Measurements from ENCODE around the gene RBM22. TPM values are rescaled to one million over a fixed set of nuclear protein-coding genes. Genes with fewer than 3 reads are reported as not detected.

Gene RBM22
- total RNA-seq, 1 experiment from 2014 or later, result 53.4 TPM

DNA sequence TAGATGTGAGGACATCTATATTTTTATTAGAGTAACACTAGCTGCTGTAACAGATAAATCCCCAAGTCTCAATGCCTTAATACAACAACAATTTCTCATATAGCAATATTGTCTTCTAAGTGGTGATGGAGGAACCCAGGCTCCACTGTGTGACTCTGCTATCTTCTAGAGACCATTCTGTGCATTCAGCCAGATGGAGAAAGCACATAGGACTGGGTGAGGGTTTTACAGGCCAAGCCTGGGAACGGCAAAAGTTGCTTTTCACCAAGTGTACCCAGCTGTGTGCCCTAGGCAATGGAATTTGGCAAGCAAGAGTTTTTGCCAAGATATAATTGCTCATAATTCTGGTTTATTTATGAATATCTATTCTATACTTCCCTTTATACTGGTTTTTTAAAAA is 11.7 kb downstream of the RBM22 start:
- DNase-seq, result no peak
- H3K4me1 Mint-ChIP-seq (ENCODE audit: low read depth, unreplicated experiment), result no peaks in the 10 kb centered on the region
- peaks cover 20% of the 10 kb centered on the region for H3K36me3 Mint-ChIP-seq (ENCODE audit: insufficient read depth, unreplicated experiment)
- H3K27ac Mint-ChIP-seq (ENCODE audit: unreplicated experiment), result no peak overlapping the region
- H3K9me3 Mint-ChIP-seq (ENCODE audit: low read depth, unreplicated experiment), result no peaks in the 10 kb centered on the region
- intact Hi-C loops (cut with micrococcal nuclease; ENCODE audit: unreplicated experiment), result no loop called here
- H3K4me3 Mint-ChIP-seq (ENCODE audit: low read depth, unreplicated experiment), result no peak overlapping the region
- H3K27me3 Mint-ChIP-seq (ENCODE audit: unreplicated experiment), result no peaks in the 10 kb centered on the region
- no TSS peak for BruUV-seq (replicated peaks)
- CTCF ChIA-PET, result no interaction called here
- TF ChIP-seq, protein P1, sequence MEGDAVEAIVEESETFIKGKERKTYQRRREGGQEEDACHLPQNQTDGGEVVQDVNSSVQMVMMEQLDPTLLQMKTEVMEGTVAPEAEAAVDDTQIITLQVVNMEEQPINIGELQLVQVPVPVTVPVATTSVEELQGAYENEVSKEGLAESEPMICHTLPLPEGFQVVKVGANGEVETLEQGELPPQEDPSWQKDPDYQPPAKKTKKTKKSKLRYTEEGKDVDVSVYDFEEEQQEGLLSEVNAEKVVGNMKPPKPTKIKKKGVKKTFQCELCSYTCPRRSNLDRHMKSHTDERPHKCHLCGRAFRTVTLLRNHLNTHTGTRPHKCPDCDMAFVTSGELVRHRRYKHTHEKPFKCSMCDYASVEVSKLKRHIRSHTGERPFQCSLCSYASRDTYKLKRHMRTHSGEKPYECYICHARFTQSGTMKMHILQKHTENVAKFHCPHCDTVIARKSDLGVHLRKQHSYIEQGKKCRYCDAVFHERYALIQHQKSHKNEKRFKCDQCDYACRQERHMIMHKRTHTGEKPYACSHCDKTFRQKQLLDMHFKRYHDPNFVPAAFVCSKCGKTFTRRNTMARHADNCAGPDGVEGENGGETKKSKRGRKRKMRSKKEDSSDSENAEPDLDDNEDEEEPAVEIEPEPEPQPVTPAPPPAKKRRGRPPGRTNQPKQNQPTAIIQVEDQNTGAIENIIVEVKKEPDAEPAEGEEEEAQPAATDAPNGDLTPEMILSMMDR (IDR thresholded peaks at IDR 0.05; ENCODE audit: unreplicated experiment), result no peak

- H3K4me3 Mint-ChIP-seq (ENCODE audit: low read depth, unreplicated experiment), result no peak overlapping the region
- no peaks in the 10 kb centered on the region for H3K27me3 Mint-ChIP-seq (ENCODE audit: unreplicated experiment)
- no peaks in the 10 kb centered on the region for H3K36me3 Mint-ChIP-seq (ENCODE audit: insufficient read depth, unreplicated experiment)
- no peaks in the 10 kb centered on the region for H3K4me1 Mint-ChIP-seq (ENCODE audit: low read depth, unreplicated experiment)
- H3K9me3 Mint-ChIP-seq (ENCODE audit: low read depth, unreplicated experiment), result no peaks in the 10 kb centered on the region
- BruUV-seq (replicated peaks), result no TSS peak
- no peak for DNase-seq
- CTCF ChIA-PET, result no interaction called here
- TF ChIP-seq, protein P1 (IDR thresholded peaks at IDR 0.05; ENCODE audit: unreplicated experiment), result no peak
- no peak overlapping the region for H3K27ac Mint-ChIP-seq (ENCODE audit: unreplicated experiment)
- intact Hi-C loops (cut with micrococcal nuclease; ENCODE audit: unreplicated experiment), result no loop called here
Measured at GRCh38 chr5:150676578-150676977, 24.3 kb downstream of the RBM22 start.

- no peaks in the 10 kb centered on the region for H3K4me1 Mint-ChIP-seq (ENCODE audit: low read depth, unreplicated experiment)
- intact Hi-C loops (cut with micrococcal nuclease; ENCODE audit: unreplicated experiment), result no loop called here
- CTCF ChIA-PET, result no interaction called here
- H3K27me3 Mint-ChIP-seq (ENCODE audit: unreplicated experiment), result peaks cover 14% of the 10 kb centered on the region
- no peak overlapping the region for H3K27ac Mint-ChIP-seq (ENCODE audit: unreplicated experiment)
- no peak for DNase-seq
- H3K36me3 Mint-ChIP-seq (ENCODE audit: insufficient read depth, unreplicated experiment), result no peaks in the 10 kb centered on the region
- H3K4me3 Mint-ChIP-seq (ENCODE audit: low read depth, unreplicated experiment), result no peak overlapping the region
- BruUV-seq (replicated peaks), result no TSS peak
- TF ChIP-seq, protein P1 (IDR thresholded peaks at IDR 0.05; ENCODE audit: unreplicated experiment), result no peak
- H3K9me3 Mint-ChIP-seq (ENCODE audit: low read depth, unreplicated experiment), result no peaks in the 10 kb centered on the region
Measured at GRCh38 chr5:150675069-150675468, 25.8 kb downstream of the RBM22 start.

DNA sequence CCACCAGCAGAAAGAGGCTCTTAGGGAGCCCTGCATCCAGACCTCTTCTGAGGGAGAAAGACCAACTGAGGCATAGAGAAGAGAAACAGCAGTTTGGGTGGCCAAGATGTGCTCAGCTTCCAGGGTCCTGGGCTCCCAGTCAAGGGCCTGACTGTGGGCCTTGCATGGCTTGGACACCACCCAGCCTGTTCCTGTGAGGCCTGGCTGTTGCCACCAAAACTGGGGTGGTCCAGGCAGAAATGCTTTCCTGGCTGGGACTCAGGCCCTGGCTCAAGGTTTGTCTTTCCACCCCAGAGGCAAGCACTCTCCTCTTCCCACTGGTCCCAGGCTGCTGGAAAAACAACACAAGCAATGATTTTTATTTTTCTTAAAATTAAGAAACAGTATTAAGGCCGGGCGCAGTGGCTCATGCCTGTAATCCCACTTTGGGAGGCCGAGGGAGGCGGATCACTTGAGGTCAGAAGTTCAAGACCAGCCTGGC is 26.5 kb downstream of the RBM22 start:
- intact Hi-C loops (cut with micrococcal nuclease; ENCODE audit: unreplicated experiment), result no loop called here
- Mint-ChIP-seq H3K27me3 (ENCODE audit: unreplicated experiment) (peaks cover 21% of the 10 kb centered on the region), H3K27ac (ENCODE audit: unreplicated experiment) (no peak overlapping the region), H3K36me3 (ENCODE audit: insufficient read depth, unreplicated experiment) (no peaks in the 10 kb centered on the region), H3K4me3 (ENCODE audit: low read depth, unreplicated experiment) (no peak overlapping the region), H3K9me3 (ENCODE audit: low read depth, unreplicated experiment) (no peaks in the 10 kb centered on the region), H3K4me1 (ENCODE audit: low read depth, unreplicated experiment) (no peaks in the 10 kb centered on the region)
- DNase-seq, result no peak
- CTCF ChIA-PET, result no interaction called here
- TF ChIP-seq, protein P1 (IDR thresholded peaks at IDR 0.05; ENCODE audit: unreplicated experiment), result no peak
- no TSS peak for BruUV-seq (replicated peaks)

Measured in Calu3 (cell line).